LNCAP (cell line): ENCODE measurements around the gene TMTC2.

Source experiments
- TF ChIP-seq, protein P1 (sequence below): fragments of 450-650 bp; IDR thresholded peaks from 2 replicates; pipeline ENCODE4 v1.5.1; 2017; ENCODE audit warnings: mild to moderate bottlenecking

Gene TMTC2

DNA sequence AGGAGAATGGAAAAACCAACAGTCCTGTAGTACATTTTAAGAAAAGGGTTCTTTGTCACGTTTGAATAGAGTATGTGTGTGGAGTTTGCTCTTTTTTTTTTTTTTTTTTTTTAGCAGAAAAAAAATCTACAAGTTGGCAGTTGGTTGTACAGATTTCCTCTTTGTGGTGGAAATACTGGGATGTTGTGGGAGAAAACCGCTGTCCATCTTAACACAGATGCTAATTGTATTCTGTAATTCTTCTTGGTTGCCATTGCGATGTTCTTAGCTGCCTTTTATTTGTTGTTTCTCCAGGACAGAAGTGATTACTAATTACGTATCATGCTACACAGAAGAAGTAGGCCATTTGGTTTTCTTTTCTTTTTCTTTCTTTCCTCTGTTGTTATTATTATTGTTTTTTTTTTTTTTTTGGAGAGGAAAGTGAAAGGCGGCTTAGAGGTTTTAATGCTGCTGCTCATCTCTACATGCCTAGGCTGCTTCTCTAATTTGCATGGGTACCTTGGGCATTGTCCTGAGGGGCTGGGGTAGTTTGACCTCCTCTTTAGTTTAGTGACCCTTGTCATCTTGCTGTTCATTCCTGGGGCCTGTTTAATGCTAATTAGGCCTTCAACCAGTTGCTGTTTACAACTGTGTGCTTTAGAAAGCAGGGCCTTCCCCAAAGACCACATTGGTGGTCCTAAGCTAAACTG lies 94.7 kb downstream of the TMTC2 start:
- TF ChIP-seq, protein P1, sequence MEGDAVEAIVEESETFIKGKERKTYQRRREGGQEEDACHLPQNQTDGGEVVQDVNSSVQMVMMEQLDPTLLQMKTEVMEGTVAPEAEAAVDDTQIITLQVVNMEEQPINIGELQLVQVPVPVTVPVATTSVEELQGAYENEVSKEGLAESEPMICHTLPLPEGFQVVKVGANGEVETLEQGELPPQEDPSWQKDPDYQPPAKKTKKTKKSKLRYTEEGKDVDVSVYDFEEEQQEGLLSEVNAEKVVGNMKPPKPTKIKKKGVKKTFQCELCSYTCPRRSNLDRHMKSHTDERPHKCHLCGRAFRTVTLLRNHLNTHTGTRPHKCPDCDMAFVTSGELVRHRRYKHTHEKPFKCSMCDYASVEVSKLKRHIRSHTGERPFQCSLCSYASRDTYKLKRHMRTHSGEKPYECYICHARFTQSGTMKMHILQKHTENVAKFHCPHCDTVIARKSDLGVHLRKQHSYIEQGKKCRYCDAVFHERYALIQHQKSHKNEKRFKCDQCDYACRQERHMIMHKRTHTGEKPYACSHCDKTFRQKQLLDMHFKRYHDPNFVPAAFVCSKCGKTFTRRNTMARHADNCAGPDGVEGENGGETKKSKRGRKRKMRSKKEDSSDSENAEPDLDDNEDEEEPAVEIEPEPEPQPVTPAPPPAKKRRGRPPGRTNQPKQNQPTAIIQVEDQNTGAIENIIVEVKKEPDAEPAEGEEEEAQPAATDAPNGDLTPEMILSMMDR: no peak

DNA sequence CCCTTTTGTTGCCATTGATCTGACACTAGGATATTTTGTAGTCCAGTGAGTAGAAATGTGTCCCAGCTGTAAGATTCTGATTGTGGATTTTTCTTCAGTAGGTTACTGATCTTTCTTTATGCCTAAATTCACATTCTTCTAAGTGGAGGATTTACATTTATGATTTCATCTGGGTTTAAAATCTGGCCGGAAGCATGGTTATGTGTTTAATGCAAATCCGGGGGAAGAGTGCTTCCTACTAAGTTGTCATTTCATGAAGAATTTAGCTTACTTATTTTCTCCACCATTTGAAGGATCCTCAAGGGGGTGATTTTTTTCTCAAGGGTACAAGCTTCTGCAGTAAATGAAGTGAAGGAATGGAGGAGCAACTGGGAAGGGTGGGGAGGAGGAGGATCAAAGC lies 96.7 kb downstream of the TMTC2 start:
- TF ChIP-seq, protein P1: no peak

DNA sequence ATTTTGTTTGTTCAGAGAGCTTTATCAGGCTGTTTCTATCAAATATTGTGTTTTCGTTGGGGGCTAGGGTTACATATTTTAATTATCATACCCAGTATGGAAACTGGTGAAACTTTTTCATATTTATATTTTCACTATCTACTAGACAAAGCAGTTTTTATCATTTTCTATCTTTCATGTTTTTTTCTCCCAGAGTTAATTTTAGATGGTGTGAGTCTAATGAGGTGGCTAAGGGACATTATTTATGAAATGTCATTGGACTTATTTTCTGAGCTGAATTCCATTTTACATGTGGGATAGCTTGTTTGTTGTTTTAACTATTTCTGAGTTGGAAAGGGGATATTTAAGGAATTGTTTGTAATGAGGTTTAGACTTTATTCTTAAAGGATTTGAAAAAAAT lies 100.3 kb downstream of the TMTC2 start:
- TF ChIP-seq, protein P1: no peak

DNA sequence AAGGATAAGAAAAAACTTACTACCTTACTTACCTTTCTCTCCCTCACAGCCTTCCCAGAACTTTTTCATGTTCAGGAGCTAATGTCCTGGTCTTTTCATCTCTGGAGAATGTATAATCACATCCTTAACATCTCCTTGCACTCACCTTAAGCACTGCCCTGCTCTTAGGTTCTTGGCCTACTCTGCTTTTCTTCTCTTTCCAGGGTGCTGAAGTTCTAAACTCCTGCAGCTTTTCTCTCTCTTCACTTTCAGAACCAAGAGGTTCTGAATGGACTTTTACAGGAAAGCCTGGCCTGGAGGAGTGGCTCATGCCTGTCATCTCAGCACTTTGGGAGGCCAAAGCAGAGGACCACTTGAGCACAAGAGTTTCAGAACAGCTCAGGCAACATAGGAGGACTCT lies 101.9 kb downstream of the TMTC2 start:
- TF ChIP-seq, protein P1: no peak

DNA sequence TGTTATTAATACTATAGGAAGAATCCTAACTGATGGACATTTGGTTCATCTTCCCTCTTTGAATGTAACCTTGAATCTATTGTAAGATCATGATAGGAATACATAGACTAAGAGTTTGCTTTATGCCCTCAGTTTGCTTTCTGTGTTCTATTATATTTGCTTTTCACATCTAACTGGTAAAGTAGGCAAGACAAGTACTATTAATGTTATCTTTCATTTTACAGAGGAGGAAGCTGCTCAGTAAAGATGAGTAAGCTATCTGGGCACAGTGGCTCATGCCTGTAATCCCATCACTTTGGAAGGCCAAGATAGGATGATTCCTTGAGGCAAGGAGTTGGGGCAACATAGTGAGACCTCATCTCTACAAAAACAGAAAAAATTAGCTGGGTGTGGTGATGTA lies 103.0 kb downstream of the TMTC2 start:
- TF ChIP-seq, protein P1: no peak

DNA sequence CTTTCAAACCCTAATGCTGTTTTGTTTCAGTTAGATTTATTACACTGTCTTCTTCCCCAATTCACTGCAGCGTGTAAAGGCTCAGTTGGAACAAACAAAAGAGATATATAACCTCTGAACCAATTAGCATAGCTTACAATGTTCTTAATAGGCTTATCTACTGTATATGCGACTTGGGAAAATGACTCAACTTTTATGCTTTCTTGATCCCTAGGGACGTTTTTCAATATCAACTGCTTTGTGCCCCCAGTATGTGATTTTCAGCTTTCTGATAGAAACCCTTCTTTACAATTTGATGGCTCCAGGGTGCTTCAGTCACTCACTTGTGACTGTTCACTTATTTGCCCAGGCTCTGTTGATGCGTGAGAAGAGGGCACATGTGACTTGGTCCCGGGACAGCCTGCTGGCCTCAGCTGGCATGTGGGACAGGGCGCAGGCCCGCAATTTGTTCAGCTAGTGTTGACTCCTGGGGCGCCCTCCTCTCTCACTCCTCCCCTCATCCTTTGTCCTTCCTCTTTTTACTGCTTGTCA lies 107.1 kb downstream of the TMTC2 start:
- TF ChIP-seq, protein P1: no peak

DNA sequence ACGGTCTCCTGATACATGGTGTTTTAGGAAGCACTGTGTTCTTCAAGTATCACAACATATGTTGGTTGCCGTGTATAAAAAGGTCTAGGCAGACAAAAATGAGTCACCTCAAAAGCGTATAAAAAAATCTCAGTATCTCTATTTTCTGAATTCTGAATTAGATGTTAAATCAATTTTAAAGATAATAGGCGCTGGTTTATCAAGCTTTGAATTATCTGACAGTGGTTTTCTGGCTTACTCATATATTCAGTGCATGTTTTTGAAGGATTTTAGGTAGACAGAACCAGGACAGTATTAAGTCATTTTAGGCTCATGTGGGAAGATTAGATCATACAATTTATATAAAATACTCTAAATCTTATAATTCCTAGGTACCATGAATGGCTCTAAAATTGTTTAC lies 110.8 kb downstream of the TMTC2 start:
- TF ChIP-seq, protein P1: no peak

DNA sequence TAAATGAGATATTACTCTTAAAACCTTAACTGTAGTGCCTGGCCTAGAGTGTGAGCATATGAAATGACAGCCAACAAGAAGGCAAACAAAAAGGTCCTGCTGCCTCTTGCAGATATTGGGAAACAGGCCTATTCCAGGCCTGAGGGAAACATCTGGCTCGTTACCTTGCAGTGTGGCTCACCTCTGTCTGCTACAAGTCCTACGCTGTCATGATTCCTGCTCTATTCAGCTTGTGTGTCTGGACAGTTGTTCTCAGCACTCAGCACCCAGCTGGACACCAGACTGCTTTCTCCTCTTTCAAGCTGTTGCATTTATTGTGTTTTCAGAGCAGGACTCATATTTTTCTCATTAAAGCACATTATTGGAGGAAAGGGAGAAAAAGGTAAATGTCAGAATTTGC lies 113.5 kb downstream of the TMTC2 start:
- TF ChIP-seq, protein P1: no peak
